IPS-15b (cell line): Measurements from ENCODE around the gene B3GLCT.
"Not testable (repeated sequence)": the region's sequence is repeated elsewhere in the genome, so short reads cannot be mapped to it uniquely, and the experiment has no call there.

Experiments used
- H3K27me3 ChIP-seq: one replicate; pipeline ENCODE4 v1.6.1; 2013; ENCODE audit warnings: low read length; ENCODE audit not compliant: control insufficient read depth, insufficient read depth
- H3K36me3 ChIP-seq: one replicate; pipeline ENCODE4 v1.6.1; 2013; ENCODE audit warnings: low read length; ENCODE audit not compliant: control insufficient read depth, insufficient read depth
- H3K4me1 ChIP-seq: one replicate; pipeline ENCODE4 v1.6.1; 2013; ENCODE audit warnings: mild to moderate bottlenecking, low read length; ENCODE audit not compliant: control insufficient read depth, insufficient read depth
- H3K4me3 ChIP-seq: one replicate; pipeline ENCODE4 v1.5.1; 2013; ENCODE audit warnings: low read depth, low read length
- H3K9ac ChIP-seq: one replicate; pipeline ENCODE4 v1.6.1; 2013; ENCODE audit warnings: low read depth, mild to moderate bottlenecking, low read length
- H3K9me3 ChIP-seq: one replicate; pipeline ENCODE4 v1.6.1; 2013; ENCODE audit warnings: mild to moderate bottlenecking, low read length; ENCODE audit not compliant: control insufficient read depth, insufficient read depth

B3GLCT gene

DNA sequence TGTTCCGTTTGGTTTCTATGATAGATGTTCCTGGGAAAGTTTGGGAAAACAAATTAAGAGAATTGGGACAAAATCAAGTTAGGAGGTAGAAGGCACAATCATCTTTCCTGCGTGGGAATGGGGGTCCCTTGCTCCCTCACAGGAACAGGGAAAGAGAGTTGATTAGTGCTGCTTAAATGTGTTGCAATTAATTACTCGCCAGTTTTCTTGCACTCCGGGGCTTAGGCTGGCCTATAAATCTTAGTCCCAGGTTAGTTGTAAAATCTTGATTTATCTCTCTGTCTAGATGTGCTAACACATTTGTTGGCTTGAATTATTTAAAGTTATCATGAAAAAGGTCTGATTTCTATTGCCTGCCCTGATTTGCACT lies 10.1 kb downstream of the B3GLCT start:
- no peak overlapping the region for H3K9ac ChIP-seq
- H3K4me1 ChIP-seq: peaks cover 4% of the 10 kb centered on the region
- no peaks in the 10 kb centered on the region for H3K9me3 ChIP-seq
- H3K36me3 ChIP-seq: no peaks in the 10 kb centered on the region
- no peaks in the 10 kb centered on the region for H3K27me3 ChIP-seq
- H3K4me3 ChIP-seq: no peak overlapping the region

DNA sequence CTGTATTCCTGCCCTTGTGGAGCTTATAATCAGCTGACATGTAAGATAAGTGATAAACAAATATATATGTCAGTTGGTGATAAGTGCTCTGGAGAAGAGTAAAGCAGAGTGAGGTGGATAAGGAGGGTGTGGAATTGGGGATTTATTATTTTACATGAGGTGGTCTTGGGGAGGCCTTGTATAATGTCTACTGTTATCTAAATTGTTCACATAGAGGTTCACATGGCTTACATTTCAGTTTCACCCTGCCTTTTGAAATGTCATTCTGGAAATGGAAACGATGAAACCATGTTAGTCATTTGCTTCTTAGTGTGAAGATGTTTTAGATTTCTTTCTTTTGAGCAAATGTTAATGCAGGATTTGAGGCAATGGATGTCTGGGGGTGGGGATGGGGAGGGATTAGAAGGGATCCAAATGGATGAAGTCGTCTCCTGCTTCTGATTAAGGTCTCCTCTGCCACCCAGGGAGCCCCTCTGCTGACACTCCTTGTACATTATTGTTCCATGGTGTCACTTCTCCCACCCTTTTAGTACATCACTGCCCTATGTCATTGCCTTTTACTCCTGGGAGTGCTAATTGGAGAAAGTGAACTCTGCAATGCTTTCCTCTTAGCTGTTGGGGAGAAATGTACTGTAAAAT lies 14.0 kb downstream of the B3GLCT start:
- Histone ChIP-seq H3K27me3 (no peaks in the 10 kb centered on the region), H3K36me3 (no peaks in the 10 kb centered on the region)

DNA sequence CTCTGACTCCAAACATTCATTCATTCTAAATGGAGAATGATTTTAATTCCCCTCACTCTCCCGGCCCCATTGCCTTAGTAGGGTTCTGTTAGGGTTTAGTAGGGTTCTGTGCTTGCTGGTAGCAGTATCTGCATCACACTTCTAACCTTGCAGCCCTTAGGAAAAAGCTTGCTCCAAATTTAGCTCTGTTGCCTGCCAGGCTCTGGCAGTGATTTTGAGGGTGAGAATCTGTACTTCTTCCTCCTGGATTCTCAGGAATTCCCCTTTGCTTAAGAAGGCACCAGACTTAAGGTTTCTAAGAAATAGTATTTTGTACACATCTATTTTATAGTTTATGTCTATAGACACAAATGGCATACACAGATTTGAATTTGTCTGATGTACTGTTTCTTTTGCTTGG lies 14.7 kb downstream of the B3GLCT start:
- Histone ChIP-seq H3K9ac (no peak overlapping the region), H3K4me3 (no peak overlapping the region), H3K27me3 (no peaks in the 10 kb centered on the region), H3K36me3 (no peaks in the 10 kb centered on the region), H3K4me1 (peaks cover under 1% of the 10 kb centered on the region), H3K9me3 (no peaks in the 10 kb centered on the region)

More for the DNA sequence above, 14.0 kb downstream of the B3GLCT start:
- H3K4me3 ChIP-seq: no peak overlapping the region
- H3K9me3 ChIP-seq: no peaks in the 10 kb centered on the region
- H3K9ac ChIP-seq: no peak overlapping the region
- peaks cover 4% of the 10 kb centered on the region for H3K4me1 ChIP-seq

DNA sequence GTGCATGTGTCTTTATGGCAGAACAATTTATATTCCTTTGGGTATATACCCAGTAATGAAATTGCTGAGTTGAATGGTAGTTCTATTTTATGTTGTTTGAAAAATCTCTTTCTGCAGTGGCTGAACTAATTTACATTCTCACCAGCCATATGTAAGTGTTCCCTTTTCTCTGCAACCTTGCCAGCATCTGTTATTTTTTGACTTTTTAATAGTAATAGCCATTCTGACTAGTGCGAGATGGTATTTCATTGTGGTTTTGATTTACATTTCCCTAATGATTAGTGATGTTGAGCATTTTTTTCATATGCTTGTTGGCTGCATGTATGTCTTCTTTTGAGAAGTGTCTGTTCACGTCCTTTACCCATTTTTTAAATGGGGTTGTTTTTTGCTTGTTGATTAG lies 17.1 kb downstream of the B3GLCT start:
- H3K9ac ChIP-seq, H3K9me3 ChIP-seq, H3K4me1 ChIP-seq, H3K27me3 ChIP-seq, H3K36me3 ChIP-seq, H3K4me3 ChIP-seq: not testable (repeated sequence)

GRCh38 chr13:31219909-31220598 lies 20.3 kb downstream of the B3GLCT start:
- Histone ChIP-seq H3K4me3 (no peak overlapping the region), H3K27me3 (no peaks in the 10 kb centered on the region), H3K4me1 (no peaks in the 10 kb centered on the region), H3K9ac (no peak overlapping the region), H3K9me3 (no peaks in the 10 kb centered on the region), H3K36me3 (no peaks in the 10 kb centered on the region)

DNA sequence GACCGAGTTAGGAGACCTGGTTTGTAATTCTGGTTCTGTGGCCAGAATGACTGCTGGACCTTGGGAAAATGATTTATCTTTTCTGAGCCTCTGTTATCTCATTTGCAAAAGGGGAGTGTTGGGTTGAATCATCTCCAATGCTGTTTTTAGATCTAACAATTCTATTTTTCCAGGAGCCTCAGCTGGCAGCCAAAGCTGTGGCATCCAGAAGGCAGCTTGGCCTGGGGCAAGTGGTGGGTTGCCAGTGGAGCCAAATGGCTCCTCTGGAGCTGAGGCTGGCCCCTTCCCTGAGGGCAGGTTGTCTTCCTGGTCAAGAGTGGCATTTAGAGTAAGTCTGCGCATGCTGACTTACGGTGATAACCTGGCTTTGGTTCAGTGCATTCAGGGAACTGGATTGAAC lies 21.3 kb downstream of the B3GLCT start:
- Histone ChIP-seq H3K27me3 (no peaks in the 10 kb centered on the region), H3K4me1 (no peaks in the 10 kb centered on the region), H3K9me3 (no peaks in the 10 kb centered on the region), H3K4me3 (no peak overlapping the region), H3K9ac (no peak overlapping the region), H3K36me3 (no peaks in the 10 kb centered on the region)

DNA sequence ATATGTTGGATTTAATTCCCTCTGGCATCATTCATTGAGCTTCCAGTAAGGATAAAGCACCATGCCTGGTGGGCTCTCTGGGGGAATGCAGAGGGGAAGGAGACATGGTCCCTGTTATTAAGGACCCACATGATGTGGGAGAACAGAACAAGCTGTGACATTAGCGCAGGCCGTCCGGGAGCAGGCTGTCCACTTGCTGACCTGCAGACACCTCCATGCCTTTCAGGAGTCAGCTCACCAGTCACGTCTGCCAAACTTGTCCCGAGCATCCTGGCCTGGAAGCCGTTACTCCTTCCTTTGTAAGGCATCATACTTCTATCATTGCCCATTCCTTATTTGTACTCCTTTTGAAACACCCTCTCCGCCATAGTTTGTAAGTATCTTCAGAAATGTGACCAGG lies 23.4 kb downstream of the B3GLCT start:
- no peaks in the 10 kb centered on the region for H3K4me1 ChIP-seq
- H3K27me3 ChIP-seq: no peaks in the 10 kb centered on the region
- no peak overlapping the region for H3K4me3 ChIP-seq
- H3K9me3 ChIP-seq: no peaks in the 10 kb centered on the region
- no peak overlapping the region for H3K9ac ChIP-seq
- H3K36me3 ChIP-seq: no peaks in the 10 kb centered on the region

- Histone ChIP-seq H3K9ac (no peak overlapping the region), H3K9me3 (no peaks in the 10 kb centered on the region), H3K27me3 (no peaks in the 10 kb centered on the region), H3K36me3 (no peaks in the 10 kb centered on the region), H3K4me1 (no peaks in the 10 kb centered on the region), H3K4me3 (no peak overlapping the region)
These were observed 23.9 kb downstream of the B3GLCT start for GRCh38 chr13:31223640-31224039.

DNA sequence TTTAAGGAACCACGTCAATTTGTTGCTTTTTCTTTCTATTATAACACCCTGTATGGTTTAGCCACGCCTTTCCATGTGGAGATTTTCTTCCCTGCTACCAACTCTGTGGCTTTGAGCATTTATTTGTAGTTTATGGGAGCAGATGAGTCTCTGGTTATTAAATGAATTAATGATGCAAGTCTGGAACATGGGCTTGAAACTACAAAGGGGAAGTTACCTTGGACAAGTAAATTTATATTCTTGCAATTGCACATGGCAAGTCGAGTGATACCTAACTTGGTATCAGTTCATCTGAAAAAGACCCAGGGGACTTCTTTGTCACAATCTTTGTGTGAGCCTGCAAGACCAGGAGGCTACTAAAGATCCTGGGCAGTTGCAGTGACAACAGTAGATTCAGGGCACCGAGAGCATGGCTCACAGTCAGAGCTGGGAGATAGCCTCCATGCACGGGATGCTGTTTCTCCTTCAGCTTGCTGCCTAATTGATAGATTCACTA lies 24.4 kb downstream of the B3GLCT start:
- no peaks in the 10 kb centered on the region for H3K4me1 ChIP-seq
- no peak overlapping the region for H3K4me3 ChIP-seq
- no peak overlapping the region for H3K9ac ChIP-seq
- H3K36me3 ChIP-seq: no peaks in the 10 kb centered on the region
- no peaks in the 10 kb centered on the region for H3K27me3 ChIP-seq
- H3K9me3 ChIP-seq: no peaks in the 10 kb centered on the region

DNA sequence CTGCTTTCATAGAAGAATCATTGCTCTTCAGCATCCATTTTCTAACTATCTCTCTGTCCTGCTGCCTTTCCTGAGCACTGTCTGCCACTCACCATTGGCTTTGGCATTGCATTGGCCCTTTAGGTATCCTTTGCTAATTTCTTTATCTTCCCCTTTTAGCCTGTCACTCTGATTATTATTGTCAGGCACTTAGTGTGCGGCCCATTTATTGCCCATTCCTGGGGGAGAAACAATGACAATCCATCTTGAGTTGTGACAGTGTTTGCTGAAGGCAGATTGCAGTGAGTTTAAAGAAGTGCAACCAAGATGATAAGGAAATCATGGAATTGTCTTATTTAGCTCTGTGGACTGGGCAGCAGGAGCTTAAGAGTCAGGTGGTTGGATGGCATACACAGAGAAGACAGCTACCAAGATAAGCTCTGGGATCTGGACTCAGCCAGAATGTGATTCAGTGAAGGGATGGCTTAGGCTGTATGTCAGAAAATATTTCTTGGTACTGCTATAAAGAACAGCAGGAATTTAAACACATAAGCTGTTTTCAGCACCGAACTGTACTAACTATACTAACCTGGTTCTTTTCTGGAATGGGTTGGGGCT lies 25.3 kb downstream of the B3GLCT start:
- Histone ChIP-seq H3K9ac (no peak overlapping the region), H3K27me3 (no peaks in the 10 kb centered on the region), H3K36me3 (no peaks in the 10 kb centered on the region), H3K9me3 (no peaks in the 10 kb centered on the region), H3K4me1 (no peaks in the 10 kb centered on the region), H3K4me3 (no peak overlapping the region)

GRCh38 chr13:31225998-31226675 lies 26.4 kb downstream of the B3GLCT start:
- Histone ChIP-seq H3K36me3 (no peaks in the 10 kb centered on the region), H3K4me1 (no peaks in the 10 kb centered on the region), H3K27me3 (no peaks in the 10 kb centered on the region), H3K4me3 (no peak overlapping the region), H3K9ac (no peak overlapping the region), H3K9me3 (no peaks in the 10 kb centered on the region)
